GM12878 (cell line): Measurements from ENCODE around the gene TXN2. TPM values are rescaled to one million over a fixed set of nuclear protein-coding genes. Genes with fewer than 3 reads are reported as not detected.

Experiments used
- ATAC-seq: fragments of 200-7000 bp; cut with Tn5 transposase; 3 replicates; pipeline ENCODE4 v1.9.1; 2020; ENCODE audit warnings: mild to moderate bottlenecking, moderate library complexity
- BruUV-seq: library from RNA; stranded (reverse); fragments of 400-500 nt; replicated peaks from 2 replicates; lab custom pipeline; 2021; lab: Mats Ljungman, UMichigan
- CTCF ChIA-PET: fragments of 300-600 bp; sonication (Branson Sonifier 250); formaldehyde crosslinking; extraction: SDS; loops from one replicate; lab custom pipeline; 2021; ENCODE audit warnings: inconsistent platforms; lab: Yijun Ruan, JAX
- POLR2A ChIA-PET: fragments of 350-600 bp; formaldehyde crosslinking; extraction: SDS; loops from one replicate; lab custom pipeline; 2021; ENCODE audit warnings: inconsistent platforms; lab: Charles Lee
- RAD21 ChIA-PET: fragments of 300-600 bp; sonication (Branson Sonifier 250); formaldehyde crosslinking; loops from one replicate; lab custom pipeline; 2023; ENCODE audit warnings: antibody characterized with exemption; ENCODE audit not compliant: unreplicated experiment; lab: Charles Lee
- SMC1A ChIA-PET: fragments of 300-600 bp; sonication (Branson Sonifier 250); formaldehyde crosslinking; loops from one replicate; lab custom pipeline; 2023; ENCODE audit not compliant: unreplicated experiment, uncharacterized antibody; lab: Charles Lee
- DNase-seq: peaks from one replicate; pipeline ENCODE4 v3.0.0-alpha.2; 2011; ENCODE audit warnings: low read depth, low spot score
- FAIRE-seq: peaks from 3 replicates; lab custom pipeline; 2011; peaks lifted over from hg19 to GRCh38; lab: Jason Lieb, UNC
- H2AFZ ChIP-seq: 2 replicates; pipeline ENCODE4 v1.6.0; 2011; ENCODE audit warnings: low read depth, low read length, control low read depth; ENCODE audit not compliant: control insufficient read depth
- H3K27ac ChIP-seq: 2 replicates; pipeline ENCODE4 v1.5.1; 2011; ENCODE audit warnings: control low read depth; ENCODE audit not compliant: control insufficient read depth, insufficient read depth
- H3K27me3 ChIP-seq, 2 experiments: replicated peaks in 1 of 2; 2 replicates each; pipeline versions ENCODE4 v1.6.0 to v1.6.1; 2011; ENCODE audit warnings: low read length in 1 of 2; ENCODE audit not compliant: control insufficient read depth in 2 of 2, insufficient read depth in 2 of 2
- H3K36me3 ChIP-seq, 2 experiments: 2 replicates each; pipeline ENCODE4 v1.5.1; 2011; ENCODE audit warnings: low read length in 1 of 2; ENCODE audit not compliant: control insufficient read depth in 2 of 2, insufficient read depth in 2 of 2
- H3K4me1 ChIP-seq: 2 replicates; pipeline ENCODE4 v1.6.1; 2011; ENCODE audit warnings: mild to moderate bottlenecking, low read length, moderate library complexity, mixed read lengths; ENCODE audit not compliant: control insufficient read depth, insufficient read depth
- H3K4me2 ChIP-seq: 2 replicates; pipeline ENCODE4 v1.6.0; 2011; ENCODE audit warnings: control low read depth; ENCODE audit not compliant: control insufficient read depth, insufficient read depth
- H3K4me3 ChIP-seq: fragments of 200-600 bp; sonication (generic); 2 replicates; pipeline ENCODE4 v1.5.1; 2016
- H3K79me2 ChIP-seq: 2 replicates; pipeline ENCODE4 v1.6.0; 2011; ENCODE audit warnings: low read length; ENCODE audit not compliant: control insufficient read depth, insufficient read depth
- H3K9ac ChIP-seq: 2 replicates; pipeline ENCODE4 v1.8.0; 2011; ENCODE audit warnings: low read length, control low read depth, mixed read lengths; ENCODE audit not compliant: control insufficient read depth, insufficient read depth
- H3K9me3 ChIP-seq: replicated peaks from 3 replicates; pipeline ENCODE4 v1.5.1; 2011; ENCODE audit warnings: mild to moderate bottlenecking, low read length; ENCODE audit not compliant: control insufficient read depth, insufficient read depth
- H4K20me1 ChIP-seq: 2 replicates; pipeline ENCODE4 v1.6.0; 2011; ENCODE audit not compliant: control insufficient read depth, insufficient read depth
- ATF7 ChIP-seq: fragments of 450-650 bp; IDR thresholded peaks from 2 replicates; pipeline ENCODE4 v1.6.1; 2016; ENCODE audit warnings: low read depth, mild to moderate bottlenecking
- CREB1 ChIP-seq: IDR thresholded peaks from 2 replicates; pipeline ENCODE4 v1.6.1; 2012; ENCODE audit warnings: low read depth, mild to moderate bottlenecking, inconsistent platforms
- CREM ChIP-seq: IDR thresholded peaks from 2 replicates; pipeline ENCODE4 v1.6.1; 2014; ENCODE audit warnings: antibody characterized with exemption, low read depth
- IRF3 ChIP-seq: fragments of 450-650 bp; IDR thresholded peaks from 2 replicates; pipeline ENCODE4 v1.6.1; 2014; ENCODE audit warnings: mild to moderate bottlenecking
- NFYB ChIP-seq: IDR thresholded peaks from 2 replicates; pipeline ENCODE4 v1.6.1; 2011; ENCODE audit warnings: low read depth, mild to moderate bottlenecking, low read length, improper control_type of control experiment, moderate library complexity; ENCODE audit not compliant: insufficient read depth
- RB1 ChIP-seq: fragments of 450-650 bp; formaldehyde crosslinking; IDR thresholded peaks from 2 replicates; pipeline ENCODE4 v1.6.1; 2017; ENCODE audit warnings: mild to moderate bottlenecking, borderline replicate concordance
- RBBP5 ChIP-seq: fragments of 200-600 bp; sonication (generic); conservative IDR thresholded peaks from 2 replicates; pipeline ENCODE4 v1.6.1; 2016
- RCOR1 ChIP-seq: conservative IDR thresholded peaks from 2 replicates; pipeline ENCODE4 v1.6.1; 2012; ENCODE audit warnings: low read depth, low read length, improper control_type of control experiment
- RUNX3 ChIP-seq: IDR thresholded peaks from 2 replicates; pipeline ENCODE4 v1.6.1; 2012; ENCODE audit warnings: low read length, inconsistent platforms
- SMARCA5 ChIP-seq: fragments of 450-650 bp; IDR thresholded peaks from 2 replicates; pipeline ENCODE4 v1.6.1; 2017; ENCODE audit warnings: mild to moderate bottlenecking
- SMC3 ChIP-seq: IDR thresholded peaks from 2 replicates; pipeline ENCODE4 v1.6.1; 2011; ENCODE audit warnings: low read length, improper control_type of control experiment, borderline replicate concordance
- SPI1 ChIP-seq: IDR thresholded peaks from 2 replicates; pipeline ENCODE4 v1.6.1; 2011; ENCODE audit warnings: low read depth, mild to moderate bottlenecking, low read length, moderate library complexity, borderline replicate concordance; ENCODE audit not compliant: insufficient read depth
- ZBTB4 ChIP-seq: fragments of 450-650 bp; formaldehyde crosslinking; IDR thresholded peaks from 2 replicates; pipeline ENCODE4 v1.4.0; 2022; ENCODE audit warnings: mild to moderate bottlenecking, moderate library complexity
- ZNF217 ChIP-seq: fragments of 450-650 bp; IDR thresholded peaks from 2 replicates; pipeline ENCODE4 v1.6.1; 2017; ENCODE audit warnings: antibody characterized with exemption, mild to moderate bottlenecking
- WGBS: methylation state at CpG from one replicate; pipeline ENCODE4 v1.1.6; 2016; ENCODE audit warnings: low lambda C conversion rate; ENCODE audit not compliant: insufficient replicate concordance, insufficient coverage; ENCODE audit errors: missing lambda C conversion rate; 5-methylcytosine and 5-hydroxymethylcytosine counted together
- in situ Hi-C: fragments of 300-500 bp; cut with MboI; formaldehyde crosslinking; loops from 9 replicates; pipeline ENCODE4 v1.14.3; 2018; ENCODE audit warnings: mixed read lengths
- intact Hi-C: fragments of 100-400 bp; cut with micrococcal nuclease; formaldehyde crosslinking; loops from one replicate; pipeline ENCODE4 v1.14.2; 2022; ENCODE audit not compliant: unreplicated experiment
- polyA plus RNA-seq, 11 experiments: library from polyadenylated mRNA; depleted of rRNA in 4 of 11; unstranded in 6 of 11; stranded (reverse) in 5 of 11; fragments of >200 nt; fragmentation: Nextera tagmentation in 4 of 11; fragmentation: Illumina TruSeq in 1 of 11; extraction: Ambion mirVana in 4 of 11; extraction: Trizol in 1 of 11; gene quantifications; 1 replicate in 1 of 11; 2 replicates in 10 of 11; pipeline versions ENCODE4 v1.2.1 to v1.2.3, GENCODE V29; 2011 to 2016; ENCODE audit warnings: inconsistent platforms in 2 of 11, missing spikeins in 2 of 11, low read depth in 1 of 11
- total RNA-seq, 4 experiments: library from RNA; depleted of rRNA in 3 of 4; stranded (reverse); fragments of >200 nt in 3 of 4; fragmentation: Illumina TruSeq in 1 of 4; extraction: Trizol in 1 of 4; gene quantifications; 2 replicates each; pipeline versions ENCODE4 v1.2.1 to v1.2.3, GENCODE V29; 2013 to 2021
- TF ChIP-seq, protein P1 (sequence below): IDR thresholded peaks from 2 replicates; pipeline ENCODE4 v1.6.1; 2012; ENCODE audit warnings: low read depth, low read length, improper control_type of control experiment
- TF ChIP-seq, protein P2 (sequence below): fragments of 450-650 bp; formaldehyde crosslinking; IDR thresholded peaks from 2 replicates; pipeline ENCODE4 v1.4.0; 2020; ENCODE audit warnings: mild to moderate bottlenecking, moderate library complexity

The TXN2 gene
- total and polyA plus RNA-seq, 10 of the 15 experiments (the other 5 are each of a cell fraction or from before 2014, with no cell fraction given), result 70.2 to 350 (median 183) TPM

GRCh38 chr22:36430863-36431262, 50.6 kb downstream of the TXN2 start:
- in situ Hi-C loops, result no loop called here
- Histone ChIP-seq H3K79me2 (no peaks in the 10 kb centered on the region), H3K9ac (no peak overlapping the region), H3K27ac (no peak overlapping the region), H3K9me3 (no peaks in the 10 kb centered on the region), H3K4me3 (no peak overlapping the region), H3K36me3 (no peaks in the 10 kb centered on the region), H3K27me3 (no peaks in the 10 kb centered on the region), H2AFZ (no peak overlapping the region), H3K4me2 (no peak overlapping the region), H3K4me1 (peaks cover 18% of the 10 kb centered on the region), H4K20me1 (no peaks in the 10 kb centered on the region)
- POLR2A ChIA-PET, result no interaction called here
- BruUV-seq, result no TSS peak
- WGBS, result 69% methylated on average over 9 of the region's 9 CpGs
- intact Hi-C loops, result no loop called here
- DNase-seq (no peak), ATAC-seq (no peak), FAIRE-seq (no peak)
- CTCF ChIA-PET, result no interaction called here
- RAD21 ChIA-PET, result no interaction called here
- SMC1A ChIA-PET, result no interaction called here
- TF ChIP-seq CREB1 (no peak), SMARCA5 (no peak), SPI1 (no peak), CREM (no peak), RB1 (no peak), ATF7 (no peak), ZNF217 (no peak), RUNX3 (no peak), NFYB (no peak), ZBTB4 (CRISPR knock-in tag) (no peak), IRF3 (no peak), SMC3 (no peak), RCOR1 (no peak), RBBP5 (no peak)
- TF ChIP-seq, protein P1, sequence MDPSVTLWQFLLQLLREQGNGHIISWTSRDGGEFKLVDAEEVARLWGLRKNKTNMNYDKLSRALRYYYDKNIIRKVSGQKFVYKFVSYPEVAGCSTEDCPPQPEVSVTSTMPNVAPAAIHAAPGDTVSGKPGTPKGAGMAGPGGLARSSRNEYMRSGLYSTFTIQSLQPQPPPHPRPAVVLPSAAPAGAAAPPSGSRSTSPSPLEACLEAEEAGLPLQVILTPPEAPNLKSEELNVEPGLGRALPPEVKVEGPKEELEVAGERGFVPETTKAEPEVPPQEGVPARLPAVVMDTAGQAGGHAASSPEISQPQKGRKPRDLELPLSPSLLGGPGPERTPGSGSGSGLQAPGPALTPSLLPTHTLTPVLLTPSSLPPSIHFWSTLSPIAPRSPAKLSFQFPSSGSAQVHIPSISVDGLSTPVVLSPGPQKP, result no peak
- TF ChIP-seq, protein P2, sequence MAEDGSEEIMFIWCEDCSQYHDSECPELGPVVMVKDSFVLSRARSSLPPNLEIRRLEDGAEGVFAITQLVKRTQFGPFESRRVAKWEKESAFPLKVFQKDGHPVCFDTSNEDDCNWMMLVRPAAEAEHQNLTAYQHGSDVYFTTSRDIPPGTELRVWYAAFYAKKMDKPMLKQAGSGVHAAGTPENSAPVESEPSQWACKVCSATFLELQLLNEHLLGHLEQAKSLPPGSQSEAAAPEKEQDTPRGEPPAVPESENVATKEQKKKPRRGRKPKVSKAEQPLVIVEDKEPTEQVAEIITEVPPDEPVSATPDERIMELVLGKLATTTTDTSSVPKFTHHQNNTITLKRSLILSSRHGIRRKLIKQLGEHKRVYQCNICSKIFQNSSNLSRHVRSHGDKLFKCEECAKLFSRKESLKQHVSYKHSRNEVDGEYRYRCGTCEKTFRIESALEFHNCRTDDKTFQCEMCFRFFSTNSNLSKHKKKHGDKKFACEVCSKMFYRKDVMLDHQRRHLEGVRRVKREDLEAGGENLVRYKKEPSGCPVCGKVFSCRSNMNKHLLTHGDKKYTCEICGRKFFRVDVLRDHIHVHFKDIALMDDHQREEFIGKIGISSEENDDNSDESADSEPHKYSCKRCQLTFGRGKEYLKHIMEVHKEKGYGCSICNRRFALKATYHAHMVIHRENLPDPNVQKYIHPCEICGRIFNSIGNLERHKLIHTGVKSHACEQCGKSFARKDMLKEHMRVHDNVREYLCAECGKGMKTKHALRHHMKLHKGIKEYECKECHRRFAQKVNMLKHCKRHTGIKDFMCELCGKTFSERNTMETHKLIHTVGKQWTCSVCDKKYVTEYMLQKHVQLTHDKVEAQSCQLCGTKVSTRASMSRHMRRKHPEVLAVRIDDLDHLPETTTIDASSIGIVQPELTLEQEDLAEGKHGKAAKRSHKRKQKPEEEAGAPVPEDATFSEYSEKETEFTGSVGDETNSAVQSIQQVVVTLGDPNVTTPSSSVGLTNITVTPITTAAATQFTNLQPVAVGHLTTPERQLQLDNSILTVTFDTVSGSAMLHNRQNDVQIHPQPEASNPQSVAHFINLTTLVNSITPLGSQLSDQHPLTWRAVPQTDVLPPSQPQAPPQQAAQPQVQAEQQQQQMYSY (CRISPR knock-in tag), result no peak
